AG09319 (cell line): Measurements from ENCODE around the gene LRBA.
A peak's percentile ranks its signal among the peaks of the same experiment; 100 is the strongest.
"Not testable (repeated sequence)": the region's sequence is repeated elsewhere in the genome, so short reads cannot be mapped to it uniquely, and the experiment has no call there.

Experiments
- DNase-seq: peaks from one replicate; pipeline ENCODE4 v3.0.0-alpha.2; 2010; ENCODE audit warnings: low read depth; ENCODE audit errors: extremely low read depth
- CTCF ChIP-seq: IDR thresholded peaks from 2 replicates; pipeline ENCODE4 v1.5.1; 2011; ENCODE audit warnings: low read depth, mild to moderate bottlenecking, inconsistent platforms, low read length, moderate library complexity

The LRBA gene

GRCh38 chr4:150533673-150534072 lies 481.4 kb downstream of the LRBA start:
- TF ChIP-seq CTCF, result no peak

GRCh38 chr4:150525321-150525868 lies 489.7 kb downstream of the LRBA start:
- no peak for TF ChIP-seq CTCF
- no peak for DNase-seq

More at GRCh38 chr4:150533673-150534072, 481.4 kb downstream of the LRBA start:
- DNase-seq, result no peak

- no peak for DNase-seq
- TF ChIP-seq CTCF, result no peak
Measured at GRCh38 chr4:150518559-150518958, 496.5 kb downstream of the LRBA start.

- no peak for TF ChIP-seq CTCF
- no peak for DNase-seq
Measured at GRCh38 chr4:150515135-150515534, 499.9 kb downstream of the LRBA start.

GRCh38 chr4:150514709-150515108 lies 500.4 kb downstream of the LRBA start:
- no peak for DNase-seq

GRCh38 chr4:150510176-150510865 lies 504.8 kb downstream of the LRBA start:
- DNase-seq, result peak; percentile 52
- no peak for TF ChIP-seq CTCF

More at GRCh38 chr4:150514709-150515108, 500.4 kb downstream of the LRBA start:
- TF ChIP-seq CTCF, result no peak

GRCh38 chr4:150507656-150508055 lies 507.4 kb downstream of the LRBA start:
- not testable (repeated sequence) for DNase-seq

- no peak for DNase-seq
- no peak for TF ChIP-seq CTCF
Measured at GRCh38 chr4:150501983-150502382, 513.1 kb downstream of the LRBA start.
